ENCODE results near the gene FSTL4.

DNA sequence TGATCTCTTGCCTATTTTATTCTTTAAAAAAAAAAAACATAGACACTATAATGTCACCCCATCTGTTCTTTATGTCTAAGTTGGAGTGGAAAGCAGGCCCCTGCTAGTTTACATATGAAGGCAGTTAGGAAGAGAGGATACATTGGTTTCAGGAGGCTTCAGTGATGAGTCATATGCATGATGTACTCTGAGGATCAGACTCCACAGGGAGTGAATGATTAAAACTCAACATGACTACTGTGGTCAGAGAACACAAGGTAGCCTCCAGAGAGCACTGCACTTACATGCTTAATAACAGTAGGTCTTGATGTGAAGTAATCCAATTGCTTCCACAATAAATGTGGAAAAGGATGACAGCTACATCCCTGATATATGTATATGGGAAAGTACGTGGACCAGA, 22.7 kb upstream of the FSTL4 start:
- TF ChIP-seq CTCF (IDR thresholded peaks at IDR 0.05) (no peak), EP300 (IDR thresholded peaks at IDR 0.05) (no peak), POLR2A (IDR thresholded peaks at IDR 0.05) (no peak), POLR2AphosphoS5 (IDR thresholded peaks at IDR 0.05) (no peak)

All from upper lobe of left lung (tissue), 4 donors.